Activated CD4-positive, CD25-positive, alpha-beta regulatory T cell treated with anti-CD3 and anti-CD28 coated beads, Interleukin-2, amount 50 U/mL, for 24 hours (primary cell): ENCODE data around the gene SLC9C2.
A peak's percentile ranks its signal among the peaks of the same experiment; 100 is the strongest.
"Not testable (repeated sequence)": the region's sequence is repeated elsewhere in the genome, so short reads cannot be mapped to it uniquely, and the experiment has no call there.

Experiments
- ATAC-seq, 2 donors: fragments of 150-1000 bp; cut with Tn5 transposase; one replicate each; pipeline ENCODE4 v1.10.0; 2021; ENCODE audit warnings: mild to moderate bottlenecking in 1 of 2, moderate library complexity in 1 of 2

Gene SLC9C2

GRCh38 chr1:173478094-173478674 lies 124.7 kb downstream of the SLC9C2 start:
- ATAC-seq, result no peak

GRCh38 chr1:173477286-173478093 lies 125.4 kb downstream of the SLC9C2 start, which contains the start of gene PRDX6:
PRDX6 (plus strand) TSS chr1:173477335; CDS start chr1:173477398, 63 bp downstream.
- ATAC-seq, result peak; percentile 19 to 21

- peak; percentile 79 to 82 for ATAC-seq
These were observed 126.1 kb downstream of the SLC9C2 start for GRCh38 chr1:173476665-173477285.

- no peak for ATAC-seq
These were observed 126.6 kb downstream of the SLC9C2 start for GRCh38 chr1:173476197-173476664.

- peak; percentile 61 to 66 for ATAC-seq
These were observed 127.2 kb downstream of the SLC9C2 start for GRCh38 chr1:173475564-173476196.

- not testable (repeated sequence) for ATAC-seq
These were observed 128.0 kb downstream of the SLC9C2 start for GRCh38 chr1:173474780-173475421.

GRCh38 chr1:173474097-173474779 lies 128.6 kb downstream of the SLC9C2 start:
- no peak for ATAC-seq

GRCh38 chr1:173473599-173474011 lies 129.3 kb downstream of the SLC9C2 start:
- ATAC-seq, result no peak

- no peak for ATAC-seq
These were observed 132.3 kb downstream of the SLC9C2 start for GRCh38 chr1:173470608-173471007.

- ATAC-seq, result no peak
These were observed 133.2 kb downstream of the SLC9C2 start for GRCh38 chr1:173469656-173470055.

- ATAC-seq, result no peak
These were observed 135.4 kb downstream of the SLC9C2 start for GRCh38 chr1:173467426-173467825.

- not testable (repeated sequence) for ATAC-seq
These were observed 138.7 kb downstream of the SLC9C2 start for GRCh38 chr1:173464185-173464584.

GRCh38 chr1:173462666-173463065 lies 140.2 kb downstream of the SLC9C2 start:
- ATAC-seq, result not testable (repeated sequence)

GRCh38 chr1:173459885-173460284 lies 143.0 kb downstream of the SLC9C2 start:
- no peak for ATAC-seq

- peak; percentile 53 to 56 for ATAC-seq
These were observed 147.8 kb downstream of the SLC9C2 start for GRCh38 chr1:173454966-173455524.

- no peak for ATAC-seq
These were observed 148.9 kb downstream of the SLC9C2 start for GRCh38 chr1:173453982-173454381.

GRCh38 chr1:173451981-173452380 lies 150.9 kb downstream of the SLC9C2 start:
- no peak for ATAC-seq
